GDM1 (cell line): ENCODE measurements around the gene ADAMTS16.

ENCODE experiments used
- DNase-seq: peaks from one replicate; lab custom pipeline; 2025; lab: John Stamatoyannopoulos, UW

Gene ADAMTS16

GRCh38 chr5:5144441-5144840 lies 4.3 kb downstream of the ADAMTS16 start:
- DNase-seq: no peak

GRCh38 chr5:5145651-5146529 lies 5.8 kb downstream of the ADAMTS16 start:
- DNase-seq: no peak

GRCh38 chr5:5146530-5147160 lies 6.5 kb downstream of the ADAMTS16 start:
- no peak for DNase-seq

- DNase-seq: no peak
Observed at GRCh38 chr5:5149154-5149553, 9.0 kb downstream of the ADAMTS16 start.

GRCh38 chr5:5150667-5151066 lies 10.5 kb downstream of the ADAMTS16 start:
- DNase-seq: no peak

- DNase-seq: no peak
Observed at GRCh38 chr5:5154733-5155132, 14.6 kb downstream of the ADAMTS16 start.

GRCh38 chr5:5155617-5156016 lies 15.5 kb downstream of the ADAMTS16 start:
- DNase-seq: no peak

- DNase-seq: no peak
Observed at GRCh38 chr5:5156471-5157082, 16.4 kb downstream of the ADAMTS16 start.

GRCh38 chr5:5158472-5158895 lies 18.4 kb downstream of the ADAMTS16 start:
- no peak for DNase-seq

- no peak for DNase-seq
Observed at GRCh38 chr5:5159282-5160103, 19.4 kb downstream of the ADAMTS16 start.

GRCh38 chr5:5164163-5164562 lies 24.0 kb downstream of the ADAMTS16 start:
- DNase-seq: no peak

GRCh38 chr5:5165541-5166002 lies 25.4 kb downstream of the ADAMTS16 start:
- DNase-seq: no peak

- DNase-seq: no peak
Observed at GRCh38 chr5:5169466-5169865, 29.3 kb downstream of the ADAMTS16 start.

GRCh38 chr5:5178136-5178535 lies 38.0 kb downstream of the ADAMTS16 start:
- no peak for DNase-seq

GRCh38 chr5:5178580-5178979 lies 38.5 kb downstream of the ADAMTS16 start:
- no peak for DNase-seq

- DNase-seq: no peak
Observed at GRCh38 chr5:5179079-5179478, 38.9 kb downstream of the ADAMTS16 start.

GRCh38 chr5:5179597-5179996 lies 39.5 kb downstream of the ADAMTS16 start:
- no peak for DNase-seq

GRCh38 chr5:5181650-5182324 lies 41.7 kb downstream of the ADAMTS16 start:
- no peak for DNase-seq

- DNase-seq: no peak
Observed at GRCh38 chr5:5182508-5183188, 42.5 kb downstream of the ADAMTS16 start.

- DNase-seq: no peak
Observed at GRCh38 chr5:5183189-5183699, 43.1 kb downstream of the ADAMTS16 start.

GRCh38 chr5:5183933-5184332 lies 43.8 kb downstream of the ADAMTS16 start:
- no peak for DNase-seq
